GM12878 (cell line): ENCODE measurements around the gene XPNPEP2. TPM values are rescaled to one million over a fixed set of nuclear protein-coding genes. Genes with fewer than 3 reads are reported as not detected.
A peak's percentile ranks its signal among the peaks of the same experiment; 100 is the strongest.

Source experiments
- ATAC-seq: fragments of 200-7000 bp; cut with Tn5 transposase; 3 replicates; pipeline ENCODE4 v1.9.1; 2020; ENCODE audit warnings: mild to moderate bottlenecking, moderate library complexity
- BruUV-seq: library from RNA; stranded (reverse); fragments of 400-500 nt; replicated peaks from 2 replicates; lab custom pipeline; 2021; lab: Mats Ljungman, UMichigan
- CTCF ChIA-PET: fragments of 300-600 bp; sonication (Branson Sonifier 250); formaldehyde crosslinking; extraction: SDS; loops from one replicate; lab custom pipeline; 2021; ENCODE audit warnings: inconsistent platforms; lab: Yijun Ruan, JAX
- POLR2A ChIA-PET: fragments of 350-600 bp; formaldehyde crosslinking; extraction: SDS; loops from one replicate; lab custom pipeline; 2021; ENCODE audit warnings: inconsistent platforms; lab: Charles Lee
- RAD21 ChIA-PET: fragments of 300-600 bp; sonication (Branson Sonifier 250); formaldehyde crosslinking; loops from one replicate; lab custom pipeline; 2023; ENCODE audit warnings: antibody characterized with exemption; ENCODE audit not compliant: unreplicated experiment; lab: Charles Lee
- SMC1A ChIA-PET: fragments of 300-600 bp; sonication (Branson Sonifier 250); formaldehyde crosslinking; loops from one replicate; lab custom pipeline; 2023; ENCODE audit not compliant: unreplicated experiment, uncharacterized antibody; lab: Charles Lee
- DNase-seq: peaks from one replicate; pipeline ENCODE4 v3.0.0-alpha.2; 2011; ENCODE audit warnings: low read depth, low spot score
- FAIRE-seq: peaks from 3 replicates; lab custom pipeline; 2011; peaks lifted over from hg19 to GRCh38; lab: Jason Lieb, UNC
- H2AFZ ChIP-seq: 2 replicates; pipeline ENCODE4 v1.6.0; 2011; ENCODE audit warnings: low read depth, low read length, control low read depth; ENCODE audit not compliant: control insufficient read depth
- H3K27ac ChIP-seq: 2 replicates; pipeline ENCODE4 v1.5.1; 2011; ENCODE audit warnings: control low read depth; ENCODE audit not compliant: control insufficient read depth, insufficient read depth
- H3K27me3 ChIP-seq, 2 experiments: replicated peaks in 1 of 2; 2 replicates each; pipeline versions ENCODE4 v1.6.0 to v1.6.1; 2011; ENCODE audit warnings: low read length in 1 of 2; ENCODE audit not compliant: control insufficient read depth in 2 of 2, insufficient read depth in 2 of 2
- H3K36me3 ChIP-seq, 2 experiments: 2 replicates each; pipeline ENCODE4 v1.5.1; 2011; ENCODE audit warnings: low read length in 1 of 2; ENCODE audit not compliant: control insufficient read depth in 2 of 2, insufficient read depth in 2 of 2
- H3K4me1 ChIP-seq: 2 replicates; pipeline ENCODE4 v1.6.1; 2011; ENCODE audit warnings: mild to moderate bottlenecking, low read length, moderate library complexity, mixed read lengths; ENCODE audit not compliant: control insufficient read depth, insufficient read depth
- H3K4me2 ChIP-seq: 2 replicates; pipeline ENCODE4 v1.6.0; 2011; ENCODE audit warnings: control low read depth; ENCODE audit not compliant: control insufficient read depth, insufficient read depth
- H3K4me3 ChIP-seq: fragments of 200-600 bp; sonication (generic); 2 replicates; pipeline ENCODE4 v1.5.1; 2016
- H3K79me2 ChIP-seq: 2 replicates; pipeline ENCODE4 v1.6.0; 2011; ENCODE audit warnings: low read length; ENCODE audit not compliant: control insufficient read depth, insufficient read depth
- H3K9ac ChIP-seq: 2 replicates; pipeline ENCODE4 v1.8.0; 2011; ENCODE audit warnings: low read length, control low read depth, mixed read lengths; ENCODE audit not compliant: control insufficient read depth, insufficient read depth
- H3K9me3 ChIP-seq: replicated peaks from 3 replicates; pipeline ENCODE4 v1.5.1; 2011; ENCODE audit warnings: mild to moderate bottlenecking, low read length; ENCODE audit not compliant: control insufficient read depth, insufficient read depth
- H4K20me1 ChIP-seq: 2 replicates; pipeline ENCODE4 v1.6.0; 2011; ENCODE audit not compliant: control insufficient read depth, insufficient read depth
- CEBPZ ChIP-seq: fragments of 150-350 bp; IDR thresholded peaks from 2 replicates; pipeline ENCODE4 v1.6.1; 2016; ENCODE audit warnings: low read depth, low read length
- CREM ChIP-seq: IDR thresholded peaks from 2 replicates; pipeline ENCODE4 v1.6.1; 2014; ENCODE audit warnings: antibody characterized with exemption, low read depth
- IRF4 ChIP-seq: IDR thresholded peaks from 2 replicates; pipeline ENCODE4 v1.6.1; 2011; ENCODE audit warnings: low read depth, low read length
- JUNB ChIP-seq: IDR thresholded peaks from 2 replicates; pipeline ENCODE4 v1.6.1; 2016; ENCODE audit warnings: antibody characterized with exemption, mild to moderate bottlenecking
- MTA2 ChIP-seq: fragments of 450-650 bp; IDR thresholded peaks from 2 replicates; pipeline ENCODE4 v1.6.1; 2016; ENCODE audit warnings: low read depth, mild to moderate bottlenecking, moderate library complexity
- NBN ChIP-seq: fragments of 450-650 bp; IDR thresholded peaks from 2 replicates; pipeline ENCODE4 v1.6.1; 2016
- POLR2AphosphoS5 ChIP-seq: IDR thresholded peaks from 2 replicates; pipeline ENCODE4 v1.6.1; 2011; ENCODE audit warnings: mild to moderate bottlenecking, low read length, inconsistent platforms
- RELB ChIP-seq: fragments of 450-650 bp; IDR thresholded peaks from 2 replicates; pipeline ENCODE4 v1.6.1; 2017; ENCODE audit warnings: low read depth, mild to moderate bottlenecking, moderate library complexity
- STAT3 ChIP-seq: IDR thresholded peaks from 2 replicates; pipeline ENCODE4 v1.6.1; 2011; ENCODE audit warnings: low read depth, low read length, improper control_type of control experiment
- TARDBP ChIP-seq: IDR thresholded peaks from 2 replicates; pipeline ENCODE4 v1.6.1; 2016; ENCODE audit warnings: borderline replicate concordance
- TCF12 ChIP-seq: IDR thresholded peaks from 2 replicates; pipeline ENCODE4 v1.6.1; 2011; ENCODE audit warnings: low read depth, mild to moderate bottlenecking, low read length
- ZNF24 ChIP-seq: fragments of 450-650 bp; IDR thresholded peaks from 2 replicates; pipeline ENCODE4 v1.6.1; 2017; ENCODE audit warnings: antibody characterized with exemption, mild to moderate bottlenecking
- ZNF622 ChIP-seq: fragments of 450-650 bp; IDR thresholded peaks from 2 replicates; pipeline ENCODE4 v1.6.1; 2017; ENCODE audit warnings: mild to moderate bottlenecking, inconsistent platforms
- WGBS: methylation state at CpG from one replicate; pipeline ENCODE4 v1.1.6; 2016; ENCODE audit warnings: low lambda C conversion rate; ENCODE audit not compliant: insufficient replicate concordance, insufficient coverage; ENCODE audit errors: missing lambda C conversion rate; 5-methylcytosine and 5-hydroxymethylcytosine counted together
- in situ Hi-C: fragments of 300-500 bp; cut with MboI; formaldehyde crosslinking; loops from 9 replicates; pipeline ENCODE4 v1.14.3; 2018; ENCODE audit warnings: mixed read lengths
- intact Hi-C: fragments of 100-400 bp; cut with micrococcal nuclease; formaldehyde crosslinking; loops from one replicate; pipeline ENCODE4 v1.14.2; 2022; ENCODE audit not compliant: unreplicated experiment
- polyA plus RNA-seq, 11 experiments: library from polyadenylated mRNA; depleted of rRNA in 4 of 11; unstranded in 6 of 11; stranded (reverse) in 5 of 11; fragments of >200 nt; fragmentation: Nextera tagmentation in 4 of 11; fragmentation: Illumina TruSeq in 1 of 11; extraction: Ambion mirVana in 4 of 11; extraction: Trizol in 1 of 11; gene quantifications; 1 replicate in 1 of 11; 2 replicates in 10 of 11; pipeline versions ENCODE4 v1.2.1 to v1.2.3, GENCODE V29; 2011 to 2016; ENCODE audit warnings: inconsistent platforms in 2 of 11, missing spikeins in 2 of 11, low read depth in 1 of 11
- total RNA-seq, 4 experiments: library from RNA; depleted of rRNA in 3 of 4; stranded (reverse); fragments of >200 nt in 3 of 4; fragmentation: Illumina TruSeq in 1 of 4; extraction: Trizol in 1 of 4; gene quantifications; 2 replicates each; pipeline versions ENCODE4 v1.2.1 to v1.2.3, GENCODE V29; 2013 to 2021
- TF ChIP-seq, protein P1 (sequence below): fragments of 450-650 bp; IDR thresholded peaks from 2 replicates; pipeline ENCODE4 v1.6.1; 2016; ENCODE audit warnings: mild to moderate bottlenecking, moderate library complexity, borderline replicate concordance
- TF ChIP-seq, protein P2 (sequence below): fragments of 450-650 bp; IDR thresholded peaks from 2 replicates; pipeline ENCODE4 v1.6.1; 2017; ENCODE audit warnings: borderline replicate concordance

XPNPEP2 gene
- total and polyA plus RNA-seq, 10 of the 15 experiments (the other 5 are each of a cell fraction or from before 2014, with no cell fraction given): 0.04 to 0.37 (median 0.15) TPM

GRCh38 chrX:129760155-129760554 lies 21.4 kb downstream of the XPNPEP2 start:
- no peak overlapping the region for H2AFZ ChIP-seq
- in situ Hi-C loops (no loop called here), intact Hi-C loops (no loop called here)
- no peaks in the 10 kb centered on the region for H3K79me2 ChIP-seq
- FAIRE-seq (no peak), DNase-seq (no peak), ATAC-seq (peak; percentile 5; the same call in 1 of the 3 replicates)
- H4K20me1 ChIP-seq: no peaks in the 10 kb centered on the region
- no TSS peak for BruUV-seq
- RAD21 ChIA-PET: interaction anchor here (1.3 to 5.6 kb wide), 5 partner anchors 8 to 63 kb away, joined by 3 to 65 read pairs (median 14); partner anchors contain the start of gene SASH3
- no peaks in the 10 kb centered on the region for H3K36me3 ChIP-seq
- CTCF ChIA-PET: interaction anchor here (0.6 to 6.9 kb wide), 4 partner anchors 9 to 63 kb away, joined by 3 to 80 read pairs (median 5); no protein-coding TSS in a partner anchor
- WGBS: 55% methylated on average over 9 of the region's 9 CpGs
- H3K27me3 ChIP-seq: no peaks in the 10 kb centered on the region
- H3K4me2 ChIP-seq: no peak overlapping the region
- peaks cover 29% of the 10 kb centered on the region for H3K4me1 ChIP-seq
- POLR2A ChIA-PET: interaction anchor here (0.6 to 2.8 kb wide), 5 partner anchors 13 to 60 kb away, joined by 3 to 17 read pairs (median 4); partner anchors contain the start of gene SASH3
- no peak overlapping the region for H3K4me3 ChIP-seq
- H3K9me3 ChIP-seq: no peaks in the 10 kb centered on the region
- SMC1A ChIA-PET: interaction anchor here (5.8 to 6.0 kb wide), 2 partner anchors 10 to 22 kb away, joined by 57 to 58 read pairs; partner anchors contain the start of gene SASH3
- 0 out of 2 replicates have a peak overlapping the region, but pooled peaks have one; percentile 38 for H3K27ac ChIP-seq
- H3K9ac ChIP-seq: no peak overlapping the region
- TF ChIP-seq STAT3 (no peak), ZNF622 (no peak), CREM (no peak), MTA2 (no peak), TCF12 (no peak), CEBPZ (no peak), IRF4 (no peak), TARDBP (no peak), ZNF24 (no peak), POLR2AphosphoS5 (no peak), JUNB (no peak), NBN (no peak), RELB (no peak)
- TF ChIP-seq, protein P1, sequence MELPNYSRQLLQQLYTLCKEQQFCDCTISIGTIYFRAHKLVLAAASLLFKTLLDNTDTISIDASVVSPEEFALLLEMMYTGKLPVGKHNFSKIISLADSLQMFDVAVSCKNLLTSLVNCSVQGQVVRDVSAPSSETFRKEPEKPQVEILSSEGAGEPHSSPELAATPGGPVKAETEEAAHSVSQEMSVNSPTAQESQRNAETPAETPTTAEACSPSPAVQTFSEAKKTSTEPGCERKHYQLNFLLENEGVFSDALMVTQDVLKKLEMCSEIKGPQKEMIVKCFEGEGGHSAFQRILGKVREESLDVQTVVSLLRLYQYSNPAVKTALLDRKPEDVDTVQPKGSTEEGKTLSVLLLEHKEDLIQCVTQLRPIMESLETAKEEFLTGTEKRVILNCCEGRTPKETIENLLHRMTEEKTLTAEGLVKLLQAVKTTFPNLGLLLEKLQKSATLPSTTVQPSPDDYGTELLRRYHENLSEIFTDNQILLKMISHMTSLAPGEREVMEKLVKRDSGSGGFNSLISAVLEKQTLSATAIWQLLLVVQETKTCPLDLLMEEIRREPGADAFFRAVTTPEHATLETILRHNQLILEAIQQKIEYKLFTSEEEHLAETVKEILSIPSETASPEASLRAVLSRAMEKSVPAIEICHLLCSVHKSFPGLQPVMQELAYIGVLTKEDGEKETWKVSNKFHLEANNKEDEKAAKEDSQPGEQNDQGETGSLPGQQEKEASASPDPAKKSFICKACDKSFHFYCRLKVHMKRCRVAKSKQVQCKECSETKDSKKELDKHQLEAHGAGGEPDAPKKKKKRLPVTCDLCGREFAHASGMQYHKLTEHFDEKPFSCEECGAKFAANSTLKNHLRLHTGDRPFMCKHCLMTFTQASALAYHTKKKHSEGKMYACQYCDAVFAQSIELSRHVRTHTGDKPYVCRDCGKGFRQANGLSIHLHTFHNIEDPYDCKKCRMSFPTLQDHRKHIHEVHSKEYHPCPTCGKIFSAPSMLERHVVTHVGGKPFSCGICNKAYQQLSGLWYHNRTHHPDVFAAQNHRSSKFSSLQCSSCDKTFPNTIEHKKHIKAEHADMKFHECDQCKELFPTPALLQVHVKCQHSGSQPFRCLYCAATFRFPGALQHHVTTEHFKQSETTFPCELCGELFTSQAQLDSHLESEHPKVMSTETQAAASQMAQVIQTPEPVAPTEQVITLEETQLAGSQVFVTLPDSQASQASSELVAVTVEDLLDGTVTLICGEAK: no peak
- TF ChIP-seq, protein P2, sequence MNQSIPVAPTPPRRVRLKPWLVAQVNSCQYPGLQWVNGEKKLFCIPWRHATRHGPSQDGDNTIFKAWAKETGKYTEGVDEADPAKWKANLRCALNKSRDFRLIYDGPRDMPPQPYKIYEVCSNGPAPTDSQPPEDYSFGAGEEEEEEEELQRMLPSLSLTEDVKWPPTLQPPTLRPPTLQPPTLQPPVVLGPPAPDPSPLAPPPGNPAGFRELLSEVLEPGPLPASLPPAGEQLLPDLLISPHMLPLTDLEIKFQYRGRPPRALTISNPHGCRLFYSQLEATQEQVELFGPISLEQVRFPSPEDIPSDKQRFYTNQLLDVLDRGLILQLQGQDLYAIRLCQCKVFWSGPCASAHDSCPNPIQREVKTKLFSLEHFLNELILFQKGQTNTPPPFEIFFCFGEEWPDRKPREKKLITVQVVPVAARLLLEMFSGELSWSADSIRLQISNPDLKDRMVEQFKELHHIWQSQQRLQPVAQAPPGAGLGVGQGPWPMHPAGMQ: no peak
